NCI-H226 (cell line): ENCODE results near the gene HEMK1.

Experiments
- DNase-seq: peaks from one replicate; pipeline ENCODE4 v3.0.0-alpha.2; 2015

HEMK1 gene

DNA sequence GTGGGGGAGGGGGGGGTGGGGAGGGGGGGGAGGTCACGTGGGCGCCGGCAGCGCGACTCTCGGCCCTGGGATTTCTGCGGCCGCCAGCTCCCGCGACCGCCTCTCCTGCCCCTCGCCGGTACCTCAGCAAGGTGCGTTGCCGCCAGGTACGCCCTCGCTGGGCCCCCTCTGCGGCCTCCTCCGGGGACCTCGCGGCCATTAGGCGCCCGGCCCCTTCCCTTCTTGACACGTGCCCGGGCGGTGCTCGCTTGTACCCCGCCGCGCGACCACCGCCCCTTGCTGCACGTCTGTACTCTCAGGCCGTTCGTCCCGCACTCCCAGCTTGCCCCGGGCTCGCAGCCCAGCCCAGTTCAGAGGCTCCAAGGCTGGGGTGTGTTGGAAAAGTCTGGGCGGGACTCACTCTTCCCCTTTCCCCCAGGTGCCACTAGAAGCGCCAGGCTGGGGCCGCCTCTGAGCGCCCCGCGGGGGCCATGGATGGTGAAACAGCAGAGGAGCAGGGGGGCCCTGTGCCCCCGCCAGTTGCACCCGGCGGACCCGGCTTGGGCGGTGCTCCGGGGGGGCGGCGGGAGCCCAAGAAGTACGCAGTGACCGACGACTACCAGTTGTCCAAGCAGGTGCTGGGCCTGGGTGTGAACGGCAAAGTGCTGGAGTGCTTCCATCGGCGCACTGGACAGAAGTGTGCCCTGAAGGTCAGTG, 47.9 kb downstream of the HEMK1 start, which contains the start of gene MAPKAPK3:
Gene MAPKAPK3 (plus strand): TSS at position 56 of the 696 bp plus-strand sequence. CDS start 415 bp downstream, at position 471.
- no peak for DNase-seq

DNA sequence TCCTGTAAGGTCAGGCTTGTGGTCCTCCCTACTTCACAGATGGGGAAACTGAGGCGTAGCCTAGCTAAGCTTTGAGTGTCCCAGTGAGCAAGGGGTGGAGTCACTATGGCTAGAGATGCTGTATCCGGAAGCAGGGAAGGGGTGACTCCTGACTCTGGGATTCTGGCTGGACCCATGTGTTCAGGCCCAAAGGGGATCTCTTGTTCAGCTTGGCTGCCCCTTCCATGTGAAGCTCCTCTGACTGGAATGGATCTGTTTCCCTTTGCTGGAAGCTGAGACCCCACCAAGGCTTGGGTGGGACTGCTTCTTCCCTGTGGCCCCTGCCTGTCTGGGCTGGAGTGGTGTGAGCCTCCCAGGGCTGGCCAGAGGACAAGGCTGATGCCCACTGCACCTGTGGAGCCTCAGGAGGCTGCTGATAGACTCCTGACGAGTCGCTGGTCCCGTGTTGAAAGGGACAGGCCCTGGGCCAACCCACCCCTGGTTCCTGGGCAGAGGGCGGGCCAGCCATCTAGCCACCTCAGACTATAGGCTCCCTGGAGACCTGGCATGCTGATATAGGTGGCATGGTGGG, 48.7 kb downstream of the HEMK1 start:
- DNase-seq: no peak

DNA sequence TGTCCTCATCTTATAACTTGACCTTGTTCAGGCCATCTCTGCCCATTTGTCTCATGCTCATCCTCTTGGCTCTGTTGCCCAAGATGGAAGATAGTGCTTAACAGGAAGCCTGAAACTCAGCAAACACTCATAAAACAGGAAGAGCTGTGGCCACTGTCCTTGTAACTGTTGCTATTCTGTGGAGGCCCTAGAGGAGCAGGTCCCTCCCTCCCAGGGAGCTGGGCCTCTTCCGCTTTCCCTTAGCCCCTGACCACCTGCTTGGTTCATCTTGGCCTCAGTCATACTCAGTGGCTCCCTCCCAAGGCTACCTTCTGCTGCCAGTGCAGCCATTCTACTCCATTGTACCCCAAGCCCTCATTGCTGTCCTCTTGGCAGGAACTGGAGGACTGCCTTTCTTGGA, 51.1 kb downstream of the HEMK1 start:
- no peak for DNase-seq

DNA sequence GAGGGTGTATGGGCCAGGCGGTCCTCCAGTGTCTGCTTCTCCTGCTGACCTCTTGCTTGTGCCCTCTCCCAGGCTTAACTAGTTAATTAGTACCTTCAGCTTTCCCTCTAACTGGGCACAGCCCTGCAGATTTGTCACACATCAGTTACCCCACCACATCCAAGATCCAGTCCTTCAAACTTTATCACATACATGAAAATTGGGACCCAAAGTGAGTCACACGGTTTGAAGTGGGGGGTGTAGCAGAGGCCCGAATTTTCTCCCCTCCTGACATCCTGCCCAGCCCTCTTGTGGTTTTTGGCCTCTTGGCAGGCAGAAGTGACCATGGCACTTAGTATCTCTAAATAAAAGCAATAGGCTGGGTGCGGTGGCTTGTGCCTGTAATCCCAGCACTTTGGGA, 51.5 kb downstream of the HEMK1 start:
- no peak for DNase-seq

DNA sequence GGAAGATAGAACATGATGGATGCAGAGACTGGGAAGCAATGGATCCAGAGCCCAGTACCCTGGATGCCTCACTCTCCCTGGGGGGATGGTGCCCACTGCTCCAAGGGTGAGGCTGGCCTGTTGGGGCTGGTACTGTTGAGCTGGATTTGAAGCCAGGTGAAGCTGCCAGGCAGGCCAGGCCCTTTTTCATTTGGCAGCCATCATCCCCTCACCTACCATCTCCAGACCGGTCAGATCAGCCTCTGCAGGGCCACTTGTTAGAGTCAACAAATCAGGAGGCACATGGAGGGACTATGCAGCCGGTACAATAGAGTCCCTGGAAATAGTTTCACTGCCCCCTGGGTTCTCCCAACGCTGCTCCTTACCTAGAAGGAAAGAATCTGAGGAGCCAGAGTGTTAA, 53.6 kb downstream of the HEMK1 start:
- no peak for DNase-seq

DNA sequence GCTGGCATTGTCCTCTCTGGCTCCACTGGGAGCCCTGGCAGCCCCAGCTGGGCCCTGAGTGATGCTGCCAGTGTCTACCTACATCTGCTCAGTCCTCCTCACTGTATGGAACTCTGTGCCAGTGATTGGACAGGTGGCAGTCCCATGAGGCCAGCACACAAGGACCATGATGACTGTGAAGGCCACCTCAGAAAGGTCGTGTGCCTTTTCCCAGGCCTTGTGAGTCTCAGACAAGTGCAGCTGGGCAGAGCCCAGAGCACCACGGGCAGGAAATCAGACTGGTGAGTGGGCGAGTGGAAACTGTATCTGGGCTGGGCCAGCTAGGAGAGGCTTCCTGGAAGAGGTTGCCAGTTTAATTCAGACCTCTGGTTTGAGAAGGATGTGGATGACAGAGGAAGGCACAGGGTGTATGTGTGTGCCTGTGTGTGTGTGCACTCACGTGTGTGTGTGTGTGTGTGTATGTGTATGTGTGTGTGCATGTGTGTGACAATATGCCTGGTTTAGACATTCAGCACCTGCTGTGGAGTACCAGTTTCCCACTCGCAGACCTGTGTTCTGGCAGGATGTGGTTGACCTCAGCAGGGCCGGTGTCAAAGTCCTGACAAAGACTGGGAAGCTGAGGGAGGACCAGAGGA, 54.6 kb downstream of the HEMK1 start:
- DNase-seq: no peak

DNA sequence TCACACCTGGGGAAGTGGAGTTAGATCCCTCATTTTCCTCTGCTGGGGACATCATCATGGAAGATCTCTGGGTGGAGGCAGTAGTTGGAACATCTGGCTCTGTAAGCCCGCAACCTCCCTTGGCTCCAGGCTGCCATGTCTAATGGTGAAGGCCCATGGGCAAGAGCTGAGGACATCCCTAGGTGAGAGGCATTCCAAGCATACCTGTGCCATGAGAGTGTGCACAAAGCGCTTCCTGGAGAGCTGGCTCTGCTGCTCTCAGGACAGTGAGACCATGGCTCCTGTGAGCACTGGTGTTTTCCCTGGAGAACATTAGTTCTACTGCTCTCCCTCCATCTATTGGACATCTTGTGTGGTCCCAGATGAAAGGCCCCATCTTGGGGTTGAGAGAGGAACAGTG, 55.3 kb downstream of the HEMK1 start:
- peak; percentile 19 for DNase-seq

DNA sequence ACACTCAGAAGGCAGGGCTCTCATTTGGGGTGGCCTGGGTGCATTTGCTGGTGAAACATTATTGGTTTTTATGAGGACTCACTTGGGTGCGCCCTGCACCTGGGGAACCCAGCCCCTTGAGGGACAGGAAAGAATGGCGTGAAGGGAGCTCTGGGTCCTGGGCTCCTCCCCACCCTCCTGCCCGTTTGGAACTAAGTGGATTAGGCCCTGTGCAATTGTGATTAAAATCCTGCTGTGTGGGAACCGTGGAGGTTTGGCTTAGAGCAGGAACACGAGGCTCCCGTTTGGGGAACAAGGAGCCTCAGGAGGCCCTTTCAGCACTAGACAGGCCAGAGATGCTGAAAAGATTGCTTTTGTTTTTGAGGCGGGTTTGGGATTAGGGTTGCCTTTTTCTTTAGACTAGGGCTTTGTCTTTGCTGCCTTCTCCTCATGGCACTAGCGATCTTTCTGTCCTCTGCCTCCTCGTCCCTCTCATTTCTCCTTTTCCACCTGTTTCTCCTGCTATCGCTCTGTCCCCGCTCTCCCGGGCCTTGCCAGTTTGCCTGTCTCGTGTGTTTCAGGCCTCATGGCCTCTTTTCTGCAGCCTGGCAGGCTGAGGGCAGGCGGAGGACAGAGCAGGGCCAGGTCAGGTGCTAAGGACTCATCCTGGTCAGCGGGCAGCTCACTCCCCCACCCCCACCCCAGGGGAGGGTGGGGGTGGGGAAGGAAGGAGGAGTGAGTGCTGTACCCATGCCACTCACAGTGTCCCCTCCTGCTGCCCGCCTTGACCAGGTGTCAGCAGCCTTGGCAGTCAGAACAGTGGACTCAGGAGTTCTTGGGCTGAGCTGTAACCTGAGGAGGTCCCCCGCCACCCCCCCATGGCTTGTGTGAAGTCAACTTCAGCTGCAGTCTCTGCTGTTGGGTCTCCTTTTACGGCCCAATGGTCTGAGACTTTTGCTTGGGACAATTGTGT, 56.2 kb downstream of the HEMK1 start:
- no peak for DNase-seq

DNA sequence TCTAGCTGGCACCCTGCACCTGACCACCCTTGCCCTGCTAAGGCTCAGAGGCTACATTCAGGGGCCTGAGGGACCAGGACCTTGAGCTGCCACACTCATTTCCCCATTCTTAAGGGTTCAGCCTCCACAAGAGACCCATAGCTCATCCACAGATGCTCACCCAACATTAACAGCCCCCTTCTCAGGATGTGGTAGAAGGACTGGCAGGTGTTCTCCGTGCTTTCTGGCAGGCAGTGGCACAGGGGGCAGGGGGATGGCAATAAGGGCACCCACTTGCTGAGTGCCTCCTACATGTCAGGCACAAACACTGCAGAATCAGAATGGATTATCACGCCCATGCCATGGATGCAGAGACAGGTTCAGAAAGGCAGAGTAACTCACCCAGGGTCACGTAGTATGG, 57.1 kb downstream of the HEMK1 start:
- no peak for DNase-seq

DNA sequence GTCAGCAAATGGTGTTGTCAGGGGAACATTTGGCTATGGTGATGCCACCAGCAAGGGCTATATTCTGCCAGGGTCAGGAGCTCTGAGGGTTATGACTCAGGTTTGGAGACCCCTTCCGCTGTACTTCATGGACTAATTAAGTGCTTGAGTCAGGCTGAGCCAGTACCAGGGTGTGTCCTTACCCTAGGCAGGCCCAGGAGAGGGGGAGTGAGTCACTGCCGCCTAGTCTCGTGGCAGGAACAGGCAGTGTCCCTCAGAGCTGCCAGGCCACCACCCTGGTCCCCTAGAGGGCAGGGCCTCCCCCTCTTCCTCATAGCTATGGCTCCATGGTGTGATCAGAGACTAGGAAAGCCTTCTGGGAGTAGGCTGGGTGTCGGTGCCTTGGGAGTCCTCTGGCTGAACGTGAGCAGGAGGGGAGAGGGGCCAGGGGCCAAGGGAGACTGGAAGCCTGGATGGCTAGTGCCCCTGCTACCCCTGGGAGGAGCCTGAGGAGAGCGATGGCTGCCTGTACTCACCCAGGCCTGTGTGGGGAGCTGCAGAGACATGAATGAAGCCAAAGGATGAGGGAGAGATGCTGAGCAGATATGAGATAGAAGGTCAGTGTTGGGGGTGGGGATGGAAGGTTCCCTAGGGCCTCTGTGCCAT, 58.2 kb downstream of the HEMK1 start:
- peak; percentile 6 for DNase-seq

DNA sequence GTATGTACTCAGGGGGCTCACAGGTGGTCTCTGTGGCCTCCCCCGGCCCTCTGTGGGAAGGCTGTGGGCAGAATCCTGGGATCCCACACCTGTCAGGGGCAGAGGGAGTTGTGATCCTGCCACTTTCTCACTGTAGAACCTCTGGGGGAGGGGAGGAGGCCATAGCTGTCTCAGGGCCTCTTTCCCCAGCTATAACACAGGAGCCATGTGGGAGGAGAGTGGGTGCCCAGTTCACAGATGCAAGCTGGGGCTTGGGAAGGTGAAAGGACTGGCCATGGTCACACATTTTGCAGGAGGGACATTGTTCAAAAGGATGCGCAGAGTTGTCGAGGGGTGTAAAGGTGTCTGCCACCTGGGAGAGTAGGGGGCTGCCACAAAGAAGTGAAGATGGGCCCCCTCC, 59.3 kb downstream of the HEMK1 start:
- no peak for DNase-seq

DNA sequence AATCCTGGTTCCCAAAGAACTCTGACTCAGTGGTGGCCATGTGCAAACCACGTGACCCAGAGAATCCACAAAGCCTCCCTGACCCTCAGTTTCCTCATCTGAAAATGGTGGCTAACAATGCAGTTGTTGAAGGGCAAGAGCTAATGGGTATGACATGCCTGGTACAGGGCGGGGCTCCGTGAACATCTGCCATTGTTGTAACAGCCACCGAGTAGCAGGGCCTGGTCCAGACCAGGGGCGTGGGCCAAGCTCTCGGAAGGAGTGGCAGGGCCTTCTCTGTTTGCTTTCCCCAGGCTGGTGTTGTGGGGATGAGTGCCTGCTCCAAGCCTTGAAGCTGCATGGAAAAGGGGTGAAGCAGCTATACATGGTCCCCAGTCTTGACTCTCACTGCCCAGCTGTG, 61.1 kb downstream of the HEMK1 start:
- no peak for DNase-seq

DNA sequence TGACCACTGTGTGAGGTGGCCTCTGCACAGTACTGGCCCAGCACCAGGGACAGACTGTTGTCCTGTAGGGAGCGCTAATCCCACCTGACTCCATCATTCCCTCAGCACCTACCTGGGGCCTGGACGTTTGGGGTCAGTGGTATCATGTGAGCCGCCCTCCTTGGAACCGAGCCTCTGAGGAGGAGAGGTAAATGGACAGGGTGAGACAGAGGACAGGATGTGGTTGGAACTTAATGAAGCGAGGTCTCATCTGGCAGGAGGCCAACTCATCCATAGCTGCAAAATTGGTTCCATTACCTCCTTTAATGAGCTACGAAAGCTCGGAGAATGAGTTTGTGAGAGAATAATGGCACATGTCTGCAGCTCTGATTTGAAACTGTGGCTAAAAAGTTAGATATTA, 61.6 kb downstream of the HEMK1 start:
- DNase-seq: no peak

DNA sequence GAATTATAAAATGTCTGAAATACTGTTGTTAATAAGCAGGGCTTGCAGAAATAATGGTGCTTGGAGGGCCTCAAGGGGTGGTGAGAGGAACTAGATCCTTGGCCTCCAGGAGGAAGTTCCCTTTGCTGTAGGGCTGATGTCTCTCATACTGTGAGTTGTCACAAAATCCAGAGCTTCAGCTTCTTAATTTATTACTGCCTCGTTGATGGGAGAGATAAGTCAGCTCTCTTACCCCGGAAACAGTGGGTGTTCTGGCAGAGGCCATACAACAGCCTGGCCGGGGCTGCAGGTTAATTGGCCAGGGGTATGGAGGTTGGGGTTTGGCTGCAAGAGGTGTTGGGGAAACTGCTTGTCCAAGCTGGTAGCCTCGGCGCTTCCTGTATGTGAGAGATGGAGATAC, 63.1 kb downstream of the HEMK1 start:
- no peak for DNase-seq

DNA sequence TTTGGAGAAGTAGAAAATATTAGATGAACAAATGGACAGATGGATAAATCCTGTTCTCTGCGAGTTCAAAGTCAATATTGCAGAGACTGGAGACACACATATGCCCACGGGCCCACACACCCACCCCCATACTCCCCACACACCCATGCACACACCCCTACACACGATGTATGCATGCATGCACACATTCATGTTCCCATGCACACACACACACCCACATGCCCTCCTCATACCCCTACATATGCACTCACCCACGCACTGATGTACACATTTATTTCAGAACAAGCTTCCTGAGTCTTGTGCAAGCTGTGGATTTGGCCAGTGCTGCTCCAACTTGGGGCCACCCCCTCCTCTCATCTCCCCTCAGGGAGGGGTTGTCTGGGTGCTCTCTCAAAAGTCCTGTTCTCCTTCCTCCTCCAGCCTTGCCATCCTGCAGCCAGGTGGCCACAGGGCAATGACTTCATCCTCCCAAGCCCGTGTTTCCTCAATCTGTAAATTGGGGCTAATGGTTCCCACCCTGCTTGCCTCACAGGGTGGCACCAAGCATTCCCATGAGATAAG, 64.0 kb downstream of the HEMK1 start:
- no peak for DNase-seq

DNA sequence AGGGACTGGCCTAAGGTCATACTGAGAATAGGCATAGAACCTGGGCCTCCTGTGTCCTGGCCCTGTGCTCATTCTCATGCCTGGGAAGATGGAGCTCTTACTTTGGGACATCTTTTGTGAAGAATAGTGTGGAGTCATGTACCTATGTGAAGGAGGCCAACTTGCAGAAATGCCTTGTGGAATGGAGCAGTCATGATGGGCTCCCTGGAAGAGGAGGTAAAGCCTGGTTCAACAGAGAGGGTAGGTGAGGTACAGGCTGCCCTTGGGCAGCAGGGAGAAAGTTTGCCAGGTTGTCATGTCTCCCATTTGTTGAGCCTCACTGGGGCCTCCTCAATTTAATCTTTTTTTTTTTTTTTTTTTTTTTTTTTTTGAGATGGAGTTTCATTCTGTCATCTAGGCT, 65.7 kb downstream of the HEMK1 start:
- DNase-seq: no peak

DNA sequence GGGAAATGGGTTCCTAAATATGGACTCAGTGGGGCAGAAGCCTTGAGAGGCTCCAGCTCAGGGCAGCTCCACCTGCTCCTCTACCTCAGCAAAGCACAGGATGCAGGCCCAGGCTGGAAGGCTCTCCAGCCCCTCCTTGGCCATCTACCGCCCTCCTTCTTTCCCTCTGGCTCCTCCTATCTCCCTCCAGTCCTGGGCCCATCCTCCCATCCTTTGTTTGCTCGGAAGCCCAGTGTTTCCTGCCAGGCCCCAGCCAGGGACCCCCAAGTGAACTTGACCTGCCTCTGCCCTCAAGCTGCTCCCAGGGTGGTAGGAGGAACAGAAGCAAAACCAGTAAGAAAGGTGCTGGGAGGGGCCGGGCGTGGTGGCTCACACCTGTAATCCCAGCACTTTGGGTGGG, 67.7 kb downstream of the HEMK1 start:
- DNase-seq: no peak

DNA sequence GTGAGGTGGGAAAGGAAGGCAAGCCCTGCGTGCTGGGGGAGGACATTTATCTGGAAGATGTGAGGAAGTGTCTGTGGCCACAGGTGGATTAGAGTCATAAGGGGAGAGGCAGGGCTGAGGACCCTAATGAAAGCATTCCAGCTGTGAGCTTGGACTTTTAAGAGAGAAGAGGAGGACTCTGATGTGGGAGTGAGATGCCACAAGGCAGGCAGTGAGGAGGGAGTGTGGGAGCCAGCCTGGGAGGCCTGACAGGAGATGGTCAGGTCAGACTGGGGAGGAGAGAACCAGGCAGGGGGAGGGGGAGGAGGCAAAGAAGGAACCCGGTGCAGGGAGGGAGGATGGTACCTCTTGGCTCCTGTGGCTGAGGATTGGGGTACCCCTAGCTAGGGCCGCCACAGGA, 68.6 kb downstream of the HEMK1 start:
- no peak for DNase-seq

DNA sequence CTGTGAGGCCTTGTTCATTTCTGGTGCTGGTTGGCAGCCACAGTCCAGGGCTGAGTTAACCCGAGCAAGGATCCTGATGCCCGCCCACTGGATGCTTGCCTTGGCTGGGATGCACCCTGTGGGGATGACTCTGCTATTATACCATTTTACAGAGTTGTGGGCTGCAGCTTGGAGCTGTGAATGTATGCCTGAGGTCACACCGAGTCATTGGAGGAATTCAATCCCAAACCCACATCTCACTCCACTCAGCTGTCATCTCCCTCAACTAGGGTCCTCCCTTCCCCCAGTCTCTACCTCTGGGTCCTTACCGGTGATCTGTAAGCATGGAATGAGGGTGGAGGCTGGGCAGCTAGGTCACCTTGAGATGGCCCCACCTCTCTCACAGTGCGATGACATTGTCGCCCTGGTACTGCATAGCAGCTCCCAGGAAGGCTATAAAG, 69.8 kb downstream of the HEMK1 start:
- DNase-seq: peak; percentile 56

DNA sequence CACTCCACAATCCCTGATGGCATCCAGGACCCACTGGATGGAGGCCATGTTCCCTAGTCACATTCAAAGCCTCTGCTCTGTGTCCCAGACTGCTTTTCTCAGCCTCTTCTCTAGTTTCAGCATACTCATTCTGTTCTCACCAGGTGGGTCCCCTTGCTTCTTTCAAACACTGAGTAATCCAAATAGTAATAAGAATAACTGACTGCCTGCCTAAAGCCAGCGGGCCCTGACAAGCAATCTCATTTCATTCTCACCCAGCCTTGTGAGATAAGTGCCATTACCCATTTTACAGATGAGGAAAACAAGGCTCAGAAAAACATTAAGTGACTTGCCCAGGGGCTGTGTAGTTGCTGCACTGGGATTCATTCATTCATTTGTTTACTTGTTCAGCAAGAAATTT, 73.1 kb downstream of the HEMK1 start:
- no peak for DNase-seq

DNA sequence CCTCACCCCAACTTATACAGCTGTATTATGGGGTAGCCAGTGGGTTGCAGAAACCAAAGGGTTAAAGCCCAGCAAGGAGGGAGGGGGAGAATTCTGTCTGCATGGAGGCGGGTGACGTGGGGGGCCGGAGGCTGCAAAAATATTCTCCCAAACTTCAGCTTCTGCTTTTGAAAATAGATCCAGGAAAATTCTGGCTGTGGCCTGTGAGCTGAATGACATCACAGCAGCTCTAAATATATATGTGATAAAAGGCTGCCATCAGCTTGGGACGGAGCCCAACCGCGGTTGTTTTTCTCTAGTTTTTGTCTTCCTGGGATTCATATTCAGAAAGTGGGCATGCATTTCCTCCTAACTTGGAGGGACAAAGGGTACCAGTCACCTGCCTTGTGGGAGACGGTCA, 75.2 kb downstream of the HEMK1 start:
- DNase-seq: no peak

DNA sequence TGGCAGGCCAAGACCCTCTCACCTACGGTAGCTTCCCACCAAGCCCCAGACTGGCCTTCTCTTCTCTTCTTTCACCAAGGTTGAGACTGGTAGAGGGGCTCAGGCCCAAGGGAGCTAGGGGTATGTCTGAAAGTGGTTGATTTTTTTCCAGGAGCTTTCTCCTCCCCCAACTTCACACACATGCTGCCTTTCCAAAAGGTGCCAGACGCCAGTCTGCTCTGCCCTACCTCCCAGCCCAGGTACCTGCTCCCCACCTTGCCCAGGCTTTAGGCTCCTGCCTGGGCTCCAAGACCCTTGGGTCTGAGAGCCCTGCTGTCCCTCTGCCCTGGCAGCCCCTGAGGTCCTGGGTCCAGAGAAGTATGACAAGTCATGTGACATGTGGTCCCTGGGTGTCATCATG, 76.1 kb downstream of the HEMK1 start:
- no peak for DNase-seq
